Pulmonary artery endothelial cell (primary cell): ENCODE results near the gene TAPBP. TPM values are rescaled to one million over a fixed set of nuclear protein-coding genes. Genes with fewer than 3 reads are reported as not detected.

Experiments
- total RNA-seq: library from RNA; depleted of rRNA; stranded (reverse); fragments of >200 nt; gene quantifications from 2 replicates; pipeline ENCODE4 v1.2.3, GENCODE V29; 2014

Gene TAPBP
- total RNA-seq, 1 donor from 2014 or later = 48.7 TPM

Other genes starting within 250 kb of the TAPBP start
- gene HLA-DPA1, start 240.4 kb downstream of the TAPBP start, total RNA-seq = 1.4 TPM in 1 of 2 replicates, not detected in the other
- gene HLA-DPB1, start 238.1 kb downstream of the TAPBP start, total RNA-seq = 0.46 and 10.3 TPM in 2 replicates
- 0.07 and 0.11 TPM in 2 replicates for gene COL11A2, start 121.6 kb downstream of the TAPBP start, total RNA-seq
- gene RXRB, start 113.4 kb downstream of the TAPBP start, total RNA-seq = 22.4 and 23.6 TPM in 2 replicates
- gene SLC39A7, start 113.2 kb downstream of the TAPBP start, total RNA-seq = 107 and 131 TPM in 2 replicates
- 3.5 and 8.6 TPM in 2 replicates for gene HSD17B8, start 109.4 kb downstream of the TAPBP start, total RNA-seq
- gene RING1, start 105.6 kb downstream of the TAPBP start, total RNA-seq = 23.0 and 27.5 TPM in 2 replicates
- gene VPS52, start 42.2 kb downstream of the TAPBP start, total RNA-seq = 32.1 and 33.0 TPM in 2 replicates
- gene RPS18, start 42.0 kb downstream of the TAPBP start, total RNA-seq = 2,993 and 4,478 TPM in 2 replicates
- 2.8 and 4.7 TPM in 2 replicates for gene B3GALT4, start 37.0 kb downstream of the TAPBP start, total RNA-seq
- gene WDR46, start 24.8 kb downstream of the TAPBP start, total RNA-seq = 90.2 and 94.7 TPM in 2 replicates
- 51.2 and 53.3 TPM in 2 replicates for gene PFDN6, start 24.5 kb downstream of the TAPBP start, total RNA-seq
- gene RGL2, start 15.1 kb downstream of the TAPBP start, total RNA-seq = 39.4 and 42.5 TPM in 2 replicates
- gene ZBTB22, start 3.7 kb upstream of the TAPBP start, total RNA-seq = 14.3 and 16.4 TPM in 2 replicates
- 48.6 and 49.9 TPM in 2 replicates for gene DAXX, start 8.9 kb upstream of the TAPBP start, total RNA-seq
- gene KIFC1, start 77.7 kb upstream of the TAPBP start, total RNA-seq = 19.9 and 40.4 TPM in 2 replicates
- gene PHF1, start 96.9 kb upstream of the TAPBP start, total RNA-seq = 6.8 and 10.7 TPM in 2 replicates
- gene CUTA, start 104.0 kb upstream of the TAPBP start, total RNA-seq = 49.5 and 51.8 TPM in 2 replicates
- 1.5 and 2.2 TPM in 2 replicates for gene SYNGAP1, start 106.0 kb upstream of the TAPBP start, total RNA-seq
- 6.1 and 6.7 TPM in 2 replicates for gene ZBTB9, start 140.5 kb upstream of the TAPBP start, total RNA-seq